Measurements from ENCODE around the gene KIF1B.
"Not testable (repeated sequence)": the region's sequence is repeated elsewhere in the genome, so short reads cannot be mapped to it uniquely, and the experiment has no call there.

The KIF1B gene

DNA sequence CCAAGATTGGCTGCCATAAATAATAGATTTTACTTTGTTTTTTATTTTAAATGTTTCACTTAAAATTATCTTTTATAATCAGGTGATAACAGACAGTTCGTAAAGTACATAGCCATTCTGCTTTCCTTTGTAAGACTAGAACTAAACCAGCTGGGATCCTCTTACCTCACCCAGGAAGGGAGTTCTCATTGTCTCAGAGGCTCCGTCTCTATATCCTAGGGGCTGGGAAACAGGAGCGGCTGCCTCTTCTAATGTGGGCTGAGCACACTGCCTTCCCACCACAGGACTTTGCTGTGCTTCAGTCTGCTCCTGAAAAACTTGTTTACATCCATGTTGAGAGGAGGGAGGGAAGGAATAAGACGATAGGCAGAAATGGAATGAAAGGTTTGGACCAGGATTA, 142.9 kb downstream of the KIF1B start:
- TF ChIP-seq, protein P1, sequence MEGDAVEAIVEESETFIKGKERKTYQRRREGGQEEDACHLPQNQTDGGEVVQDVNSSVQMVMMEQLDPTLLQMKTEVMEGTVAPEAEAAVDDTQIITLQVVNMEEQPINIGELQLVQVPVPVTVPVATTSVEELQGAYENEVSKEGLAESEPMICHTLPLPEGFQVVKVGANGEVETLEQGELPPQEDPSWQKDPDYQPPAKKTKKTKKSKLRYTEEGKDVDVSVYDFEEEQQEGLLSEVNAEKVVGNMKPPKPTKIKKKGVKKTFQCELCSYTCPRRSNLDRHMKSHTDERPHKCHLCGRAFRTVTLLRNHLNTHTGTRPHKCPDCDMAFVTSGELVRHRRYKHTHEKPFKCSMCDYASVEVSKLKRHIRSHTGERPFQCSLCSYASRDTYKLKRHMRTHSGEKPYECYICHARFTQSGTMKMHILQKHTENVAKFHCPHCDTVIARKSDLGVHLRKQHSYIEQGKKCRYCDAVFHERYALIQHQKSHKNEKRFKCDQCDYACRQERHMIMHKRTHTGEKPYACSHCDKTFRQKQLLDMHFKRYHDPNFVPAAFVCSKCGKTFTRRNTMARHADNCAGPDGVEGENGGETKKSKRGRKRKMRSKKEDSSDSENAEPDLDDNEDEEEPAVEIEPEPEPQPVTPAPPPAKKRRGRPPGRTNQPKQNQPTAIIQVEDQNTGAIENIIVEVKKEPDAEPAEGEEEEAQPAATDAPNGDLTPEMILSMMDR (IDR thresholded peaks at IDR 0.05; ENCODE audit: low read depth, low read length), result no peak
- no peak overlapping the region for H3K4me3 ChIP-seq (ENCODE audit: low read depth, low read length)

DNA sequence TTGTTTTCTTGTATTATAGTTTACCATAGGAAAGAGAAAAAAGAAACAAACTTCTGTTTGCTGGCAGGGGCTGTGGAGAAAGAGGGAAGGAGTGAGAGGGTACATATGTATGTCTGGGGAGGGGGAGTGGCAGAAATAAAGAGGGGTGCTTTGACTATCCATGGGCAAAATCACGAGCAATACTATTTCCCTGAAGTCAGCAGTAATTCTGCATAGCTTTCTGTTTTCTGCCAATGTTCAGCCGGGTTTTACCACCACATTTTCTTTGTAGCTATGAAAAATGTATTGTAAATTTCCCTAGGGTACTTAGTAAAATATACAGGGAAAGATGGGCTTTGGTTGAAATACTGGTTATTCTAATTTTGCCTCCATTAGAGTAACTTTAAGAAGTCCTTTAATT, 143.3 kb downstream of the KIF1B start:
- TF ChIP-seq, protein P1 (IDR thresholded peaks at IDR 0.05; ENCODE audit: low read depth, low read length), result no peak
- H3K4me3 ChIP-seq (ENCODE audit: low read depth, low read length), result no peak overlapping the region

DNA sequence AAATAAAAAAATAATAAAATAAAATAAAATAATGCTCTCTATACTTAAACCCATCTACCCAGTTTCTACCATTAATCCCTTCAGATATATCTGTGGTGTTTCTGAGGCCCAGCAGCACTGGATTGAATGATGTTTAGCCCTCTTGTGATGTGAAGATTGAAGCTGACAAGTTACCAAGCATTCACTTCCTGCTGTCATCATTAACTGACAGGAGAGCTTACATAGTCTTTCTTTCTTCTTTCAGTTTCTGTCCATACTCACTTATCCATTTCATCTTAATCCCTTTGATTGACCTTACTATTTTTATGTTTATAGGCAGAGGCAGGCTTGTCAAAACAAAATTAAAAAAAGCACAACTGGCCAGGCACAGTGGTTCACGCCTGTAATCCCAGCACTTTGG, 149.7 kb downstream of the KIF1B start:
- no peak overlapping the region for H3K4me3 ChIP-seq (ENCODE audit: low read depth, low read length)
- TF ChIP-seq, protein P1 (IDR thresholded peaks at IDR 0.05; ENCODE audit: low read depth, low read length), result no peak

DNA sequence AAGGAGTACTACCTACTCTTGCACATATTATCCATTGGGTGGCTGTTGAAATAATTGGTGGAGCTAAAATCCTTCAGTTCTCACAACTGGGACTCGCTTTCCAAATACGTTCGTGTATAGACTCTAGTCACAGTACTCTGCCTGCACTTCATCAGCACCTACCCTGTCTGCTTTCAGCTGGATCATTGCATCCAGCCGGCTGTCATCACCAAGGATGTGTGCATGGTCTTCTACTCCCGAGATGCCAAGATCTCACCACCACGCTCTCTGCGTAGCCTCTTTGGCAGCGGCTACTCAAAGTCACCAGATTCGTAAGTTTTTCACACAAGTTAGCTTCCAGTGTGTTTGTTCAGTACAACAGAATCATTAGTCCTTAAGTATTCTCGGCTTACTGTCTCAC, 151.1 kb downstream of the KIF1B start:
- TF ChIP-seq, protein P1 (IDR thresholded peaks at IDR 0.05; ENCODE audit: low read depth, low read length), result no peak
- no peak overlapping the region for H3K4me3 ChIP-seq (ENCODE audit: low read depth, low read length)

DNA sequence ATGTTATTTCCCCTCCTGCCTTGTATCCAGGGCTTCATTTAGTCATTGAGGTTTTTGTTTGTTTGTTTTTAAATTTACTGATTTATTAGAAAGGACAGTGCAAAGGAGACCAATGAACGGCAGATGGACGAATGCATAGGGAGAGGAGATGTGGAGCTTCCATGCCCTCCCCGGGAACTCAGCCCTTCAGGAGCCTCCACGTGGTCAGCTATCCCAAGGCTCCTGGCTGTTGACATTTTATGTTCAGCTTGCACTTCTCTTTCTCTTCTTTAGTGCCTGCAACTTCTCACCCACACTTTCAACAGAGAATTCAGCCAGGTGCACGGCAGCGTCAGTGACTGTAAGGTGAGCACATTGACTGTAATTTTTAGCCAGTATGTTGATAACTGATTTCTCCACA, 157.8 kb downstream of the KIF1B start:
- TF ChIP-seq, protein P1 (IDR thresholded peaks at IDR 0.05; ENCODE audit: low read depth, low read length), result no peak

DNA sequence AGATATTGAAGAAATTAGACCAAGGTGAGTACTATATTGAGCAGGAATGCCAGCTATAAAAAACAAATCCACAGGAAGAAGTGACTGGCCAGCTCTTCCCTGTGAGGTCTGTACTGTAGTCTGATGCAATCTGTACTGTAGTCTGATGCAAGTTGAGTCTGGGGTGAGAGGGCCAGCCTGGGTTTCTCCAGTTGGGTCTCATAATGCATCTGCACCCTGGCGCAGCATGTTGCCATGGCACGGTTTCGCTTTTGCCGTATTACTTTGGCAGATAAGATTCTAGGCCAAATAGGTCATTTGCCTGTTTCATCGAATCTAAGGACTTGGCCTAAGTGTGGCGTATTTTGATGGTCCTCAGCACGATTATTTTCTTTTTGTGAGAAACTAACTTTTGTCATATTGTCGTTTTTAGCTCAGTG, 164.1 kb downstream of the KIF1B start:
- TF ChIP-seq, protein P1 (IDR thresholded peaks at IDR 0.05; ENCODE audit: low read depth, low read length), result no peak
- H3K4me3 ChIP-seq (ENCODE audit: low read depth, low read length), result no peak overlapping the region

More for the DNA sequence above, 157.8 kb downstream of the KIF1B start:
- H3K4me3 ChIP-seq (ENCODE audit: low read depth, low read length), result no peak overlapping the region

DNA sequence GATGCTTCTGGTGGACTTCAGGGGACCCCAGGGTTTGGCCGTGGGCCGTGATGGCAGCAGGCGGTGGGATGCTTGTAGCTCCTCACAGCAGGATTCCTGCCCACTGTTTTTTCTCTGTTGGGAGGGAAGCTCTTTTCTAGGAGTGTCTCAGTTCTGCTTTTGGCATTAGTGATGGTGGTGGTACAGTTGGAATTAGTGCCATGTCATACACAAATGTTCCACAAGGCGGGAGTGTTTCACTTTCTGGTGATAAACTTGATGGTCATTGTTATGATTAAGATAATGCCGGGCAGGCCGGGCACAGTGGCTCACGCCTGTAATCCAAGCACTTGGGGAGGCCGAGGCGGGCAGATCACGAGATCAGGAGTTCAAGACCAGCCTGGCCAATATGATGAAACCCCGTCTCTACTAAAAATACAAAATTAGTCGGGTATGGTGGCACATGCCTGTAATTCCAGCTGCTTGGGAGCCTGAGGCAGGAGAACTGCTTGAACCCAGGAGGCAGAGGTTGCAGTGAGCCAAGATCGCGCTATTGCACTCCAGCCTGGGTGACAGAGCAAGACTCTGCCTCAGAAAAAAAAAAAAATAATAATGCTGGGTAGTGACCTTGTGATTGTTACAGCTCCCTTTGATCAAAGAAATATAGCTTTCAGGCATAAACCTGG, 167.1 kb downstream of the KIF1B start:
- H3K4me3 ChIP-seq (ENCODE audit: low read depth, low read length), result not testable (repeated sequence)
- TF ChIP-seq, protein P1 (IDR thresholded peaks at IDR 0.05; ENCODE audit: low read depth, low read length), result peak; percentile 72
